Mesendoderm (in vitro differentiated cells): ENCODE data around the gene ATOH8.

Experiments used
- DNase-seq: peaks from one replicate; pipeline ENCODE4 v3.0.0; 2013
- H2AK5ac ChIP-seq: 2 replicates; pipeline ENCODE4 v1.6.1; 2013; ENCODE audit warnings: low read length, inconsistent platforms
- H2BK120ac ChIP-seq: 2 replicates; pipeline ENCODE4 v1.6.1; 2013; ENCODE audit warnings: low read depth, mild to moderate bottlenecking, low read length, moderate library complexity, mixed read lengths
- H2BK15ac ChIP-seq: replicated peaks from 2 replicates; pipeline ENCODE4 v1.6.1; 2013; ENCODE audit warnings: low read depth, mild to moderate bottlenecking, moderate library complexity
- H2BK5ac ChIP-seq: 2 replicates; pipeline ENCODE4 v1.6.1; 2013; ENCODE audit warnings: low read length, inconsistent platforms
- H3K18ac ChIP-seq: 2 replicates; pipeline ENCODE4 v1.6.1; 2013; ENCODE audit warnings: mild to moderate bottlenecking, low read length, mixed read lengths
- H3K23ac ChIP-seq: one replicate; pipeline ENCODE4 v1.6.1; 2013; ENCODE audit warnings: low read length
- H3K27ac ChIP-seq: 2 replicates; pipeline ENCODE4 v1.5.1; 2013; ENCODE audit warnings: low read depth, mild to moderate bottlenecking, inconsistent platforms, low read length, moderate library complexity
- H3K27me3 ChIP-seq: 2 replicates; pipeline ENCODE4 v1.6.1; 2013; ENCODE audit warnings: low read length, control low read depth, mild to moderate bottlenecking, inconsistent platforms; ENCODE audit not compliant: insufficient read depth, poor library complexity
- H3K36me3 ChIP-seq: 2 replicates; pipeline ENCODE4 v1.6.1; 2013; ENCODE audit warnings: low read length, inconsistent platforms; ENCODE audit not compliant: control insufficient read depth, insufficient read depth
- H3K4ac ChIP-seq: one replicate; pipeline ENCODE4 v1.6.1; 2013; ENCODE audit warnings: low read depth, mild to moderate bottlenecking, low read length, moderate library complexity
- H3K4me1 ChIP-seq: 2 replicates; pipeline ENCODE4 v1.6.1; 2013; ENCODE audit warnings: low read depth, low read length, inconsistent platforms; ENCODE audit not compliant: control insufficient read depth
- H3K4me2 ChIP-seq: 2 replicates; pipeline ENCODE4 v1.6.1; 2013; ENCODE audit warnings: low read length
- H3K4me3 ChIP-seq: 2 replicates; pipeline ENCODE4 v1.5.1; 2013; ENCODE audit warnings: mild to moderate bottlenecking, low read length
- H3K56ac ChIP-seq: one replicate; pipeline ENCODE4 v1.6.1; 2013; ENCODE audit warnings: low read length
- H3K79me1 ChIP-seq: 2 replicates; pipeline ENCODE4 v1.6.1; 2013; ENCODE audit warnings: low read length, inconsistent platforms
- H3K79me2 ChIP-seq: 2 replicates; pipeline ENCODE4 v1.6.1; 2013; ENCODE audit warnings: mild to moderate bottlenecking, low read length; ENCODE audit not compliant: control insufficient read depth, insufficient read depth
- H3K9ac ChIP-seq: 2 replicates; pipeline ENCODE4 v1.6.1; 2013; ENCODE audit warnings: low read length, inconsistent platforms
- H4K5ac ChIP-seq: one replicate; pipeline ENCODE4 v1.6.1; 2013; ENCODE audit warnings: low read length
- H4K8ac ChIP-seq: one replicate; pipeline ENCODE4 v1.6.1; 2013; ENCODE audit warnings: low read depth, mild to moderate bottlenecking, control low read depth, low read length, moderate library complexity
- WGBS: extraction: QIAGEN DNeasy Blood & Tissue Kit; methylation state at CpG from one replicate; pipeline ENCODE4 v1.1.7; 2013; ENCODE audit warnings: low lambda C conversion rate, missing lambda C conversion rate; ENCODE audit not compliant: insufficient coverage; ENCODE audit errors: extremely low coverage; 5-methylcytosine and 5-hydroxymethylcytosine counted together

Gene ATOH8

GRCh38 chr2:85790499-85791188, 36.9 kb downstream of the ATOH8 start:
- Histone ChIP-seq H2BK15ac (no peak overlapping the region), H2BK5ac (no peak overlapping the region)

GRCh38 chr2:85791704-85792565, 38.1 kb downstream of the ATOH8 start:
- Histone ChIP-seq H3K4me3 (no peak overlapping the region), H3K79me2 (no peaks in the 10 kb centered on the region), H2BK15ac (no peak overlapping the region), H2AK5ac (no peak overlapping the region), H4K8ac (no peak overlapping the region), H2BK120ac (no peak overlapping the region), H3K27me3 (no peaks in the 10 kb centered on the region), H3K27ac (no peak overlapping the region), H3K23ac (no peak overlapping the region), H3K79me1 (no peaks in the 10 kb centered on the region), H3K4me1 (no peaks in the 10 kb centered on the region), H3K9ac (no peak overlapping the region), H4K5ac (no peak overlapping the region), H3K18ac (no peak overlapping the region), H3K36me3 (no peaks in the 10 kb centered on the region), H3K56ac (no peak overlapping the region), H3K4ac (no peak overlapping the region), H2BK5ac (no peak overlapping the region), H3K4me2 (no peak overlapping the region)
- WGBS = no CpG with 5 or more reads among the region's 22 CpGs
- no peak for DNase-seq

More at GRCh38 chr2:85790499-85791188, 36.9 kb downstream of the ATOH8 start:
- no peak overlapping the region for H2BK120ac ChIP-seq
- H3K4ac ChIP-seq = no peak overlapping the region
- no peak overlapping the region for H3K4me2 ChIP-seq
- no peaks in the 10 kb centered on the region for H3K27me3 ChIP-seq
- H3K4me1 ChIP-seq = no peaks in the 10 kb centered on the region
- H3K9ac ChIP-seq = no peak overlapping the region
- H3K56ac ChIP-seq = peak overlapping the region; percentile 17
- WGBS = no CpG with 5 or more reads among the region's 12 CpGs
- H3K79me2 ChIP-seq = no peaks in the 10 kb centered on the region
- no peak overlapping the region for H2AK5ac ChIP-seq
- H3K27ac ChIP-seq = no peak overlapping the region
- no peaks in the 10 kb centered on the region for H3K79me1 ChIP-seq
- no peak overlapping the region for H3K23ac ChIP-seq
- no peak overlapping the region for H3K4me3 ChIP-seq
- no peak overlapping the region for H4K8ac ChIP-seq
- no peaks in the 10 kb centered on the region for H3K36me3 ChIP-seq
- no peak overlapping the region for H3K18ac ChIP-seq
- H4K5ac ChIP-seq = no peak overlapping the region
- DNase-seq = no peak

- WGBS = no CpG with 5 or more reads among the region's 8 CpGs
- Histone ChIP-seq H3K79me1 (no peaks in the 10 kb centered on the region), H3K4me1 (no peaks in the 10 kb centered on the region)
Measured at GRCh38 chr2:85792783-85793441, 39.1 kb downstream of the ATOH8 start.

GRCh38 chr2:85793584-85793983, 39.8 kb downstream of the ATOH8 start:
- Histone ChIP-seq H2BK15ac (no peak overlapping the region), H3K27ac (no peak overlapping the region), H3K36me3 (no peaks in the 10 kb centered on the region), H3K4me2 (no peak overlapping the region), H2BK120ac (no peak overlapping the region), H4K5ac (no peak overlapping the region), H4K8ac (no peak overlapping the region), H3K56ac (no peak overlapping the region), H2BK5ac (no peak overlapping the region), H2AK5ac (no peak overlapping the region), H3K4me1 (no peaks in the 10 kb centered on the region), H3K9ac (no peak overlapping the region), H3K4ac (no peak overlapping the region), H3K4me3 (no peak overlapping the region), H3K23ac (no peak overlapping the region), H3K79me1 (no peaks in the 10 kb centered on the region), H3K18ac (no peak overlapping the region), H3K27me3 (no peaks in the 10 kb centered on the region), H3K79me2 (no peaks in the 10 kb centered on the region)
- no peak for DNase-seq
- no CpG with 5 or more reads among the region's 4 CpGs for WGBS

More at GRCh38 chr2:85792783-85793441, 39.1 kb downstream of the ATOH8 start:
- Histone ChIP-seq H4K8ac (no peak overlapping the region), H3K27me3 (no peaks in the 10 kb centered on the region), H2AK5ac (no peak overlapping the region), H3K9ac (no peak overlapping the region), H3K4ac (no peak overlapping the region), H3K79me2 (no peaks in the 10 kb centered on the region), H3K27ac (no peak overlapping the region), H3K4me3 (no peak overlapping the region), H2BK15ac (no peak overlapping the region), H3K56ac (no peak overlapping the region), H3K23ac (no peak overlapping the region), H2BK120ac (no peak overlapping the region), H3K4me2 (no peak overlapping the region), H4K5ac (no peak overlapping the region), H2BK5ac (no peak overlapping the region), H3K18ac (no peak overlapping the region), H3K36me3 (no peaks in the 10 kb centered on the region)
- DNase-seq = peak; percentile 48

- no peak overlapping the region for H4K5ac ChIP-seq
- no peak for DNase-seq
- H3K4ac ChIP-seq = no peak overlapping the region
- H2BK5ac ChIP-seq = no peak overlapping the region
- H3K23ac ChIP-seq = no peak overlapping the region
- H2BK120ac ChIP-seq = no peak overlapping the region
- H4K8ac ChIP-seq = no peak overlapping the region
- H3K4me1 ChIP-seq = no peaks in the 10 kb centered on the region
- H3K4me2 ChIP-seq = no peak overlapping the region
- H3K4me3 ChIP-seq = no peak overlapping the region
- no peak overlapping the region for H3K18ac ChIP-seq
- H3K56ac ChIP-seq = no peak overlapping the region
- H3K36me3 ChIP-seq = no peaks in the 10 kb centered on the region
- H3K79me2 ChIP-seq = no peaks in the 10 kb centered on the region
- H2AK5ac ChIP-seq = no peak overlapping the region
- whole genome bisulfite sequencing = no CpG with 5 or more reads among the region's 3 CpGs
- H3K9ac ChIP-seq = no peak overlapping the region
- H2BK15ac ChIP-seq = no peak overlapping the region
- no peaks in the 10 kb centered on the region for H3K79me1 ChIP-seq
- no peak overlapping the region for H3K27ac ChIP-seq
- no peaks in the 10 kb centered on the region for H3K27me3 ChIP-seq
Measured at GRCh38 chr2:85794038-85794441, 40.2 kb downstream of the ATOH8 start.
